Cardiac muscle cell (in vitro differentiated cells and primary cell): Measurements from ENCODE around the gene TNFAIP1. TPM values are rescaled to one million over a fixed set of nuclear protein-coding genes. Genes with fewer than 3 reads are reported as not detected.

Experiments
- DNase-seq, 2 donors: peaks; one replicate each; pipeline versions ENCODE4 v3.0.0 to v3.0.0-alpha.2; 2010 to 2017; ENCODE audit warnings: low read depth in 1 of 2, low spot score in 1 of 2
- H3K27ac ChIP-seq: fragments of 200-600 bp; sonication (generic); 2 replicates; pipeline ENCODE4 v1.5.1; 2016
- H3K27me3 ChIP-seq: fragments of 200-600 bp; sonication (generic); 2 replicates; pipeline ENCODE4 v1.6.0; 2016; ENCODE audit warnings: control low read depth
- H3K36me3 ChIP-seq: fragments of 200-600 bp; sonication (generic); 2 replicates; pipeline ENCODE4 v1.5.1; 2016; ENCODE audit warnings: control low read depth
- H3K4me1 ChIP-seq: fragments of 200-600 bp; sonication (generic); 2 replicates; pipeline ENCODE4 v1.8.1; 2017; ENCODE audit warnings: low read depth, mild to moderate bottlenecking, mixed run types
- H3K4me3 ChIP-seq: fragments of 200-600 bp; sonication (generic); 2 replicates; pipeline ENCODE4 v1.5.1; 2016; ENCODE audit warnings: mild to moderate bottlenecking
- H3K9me3 ChIP-seq: fragments of 200-600 bp; sonication (generic); 2 replicates; pipeline ENCODE4 v1.5.1; 2017; ENCODE audit warnings: low read depth, mild to moderate bottlenecking, control low read depth
- polyA plus RNA-seq: library from polyadenylated mRNA; unstranded; fragments of >200 nt; fragmentation: Nextera tagmentation; extraction: Ambion mirVana; gene quantifications from 2 replicates; pipeline ENCODE4 v1.2.1, GENCODE V29; 2016
- total RNA-seq: library from RNA; depleted of rRNA; stranded (reverse); fragments of >200 nt; gene quantifications from 2 replicates; pipeline ENCODE4 v1.2.3, GENCODE V29; 2016
- TF ChIP-seq, protein P1 (sequence below): IDR thresholded peaks from 2 replicates; pipeline ENCODE4 v1.5.1; 2012; ENCODE audit warnings: low read depth, mild to moderate bottlenecking, low read length

The TNFAIP1 gene
- total and polyA plus RNA-seq, 2 experiments from 2014 or later = 35.7 to 56.5 TPM

GRCh38 chr17:28295677-28296578 is 39.6 kb upstream of the TNFAIP1 start:
- Histone ChIP-seq H3K36me3 (no peaks in the 10 kb centered on the region), H3K4me1 (no peaks in the 10 kb centered on the region), H3K27me3 (no peaks in the 10 kb centered on the region), H3K9me3 (no peaks in the 10 kb centered on the region), H3K4me3 (no peak overlapping the region), H3K27ac (no peak overlapping the region)
- TF ChIP-seq, protein P1, sequence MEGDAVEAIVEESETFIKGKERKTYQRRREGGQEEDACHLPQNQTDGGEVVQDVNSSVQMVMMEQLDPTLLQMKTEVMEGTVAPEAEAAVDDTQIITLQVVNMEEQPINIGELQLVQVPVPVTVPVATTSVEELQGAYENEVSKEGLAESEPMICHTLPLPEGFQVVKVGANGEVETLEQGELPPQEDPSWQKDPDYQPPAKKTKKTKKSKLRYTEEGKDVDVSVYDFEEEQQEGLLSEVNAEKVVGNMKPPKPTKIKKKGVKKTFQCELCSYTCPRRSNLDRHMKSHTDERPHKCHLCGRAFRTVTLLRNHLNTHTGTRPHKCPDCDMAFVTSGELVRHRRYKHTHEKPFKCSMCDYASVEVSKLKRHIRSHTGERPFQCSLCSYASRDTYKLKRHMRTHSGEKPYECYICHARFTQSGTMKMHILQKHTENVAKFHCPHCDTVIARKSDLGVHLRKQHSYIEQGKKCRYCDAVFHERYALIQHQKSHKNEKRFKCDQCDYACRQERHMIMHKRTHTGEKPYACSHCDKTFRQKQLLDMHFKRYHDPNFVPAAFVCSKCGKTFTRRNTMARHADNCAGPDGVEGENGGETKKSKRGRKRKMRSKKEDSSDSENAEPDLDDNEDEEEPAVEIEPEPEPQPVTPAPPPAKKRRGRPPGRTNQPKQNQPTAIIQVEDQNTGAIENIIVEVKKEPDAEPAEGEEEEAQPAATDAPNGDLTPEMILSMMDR = no peak
- no peak for DNase-seq

- H3K27me3 ChIP-seq = no peaks in the 10 kb centered on the region
- H3K9me3 ChIP-seq = no peaks in the 10 kb centered on the region
- no peak overlapping the region for H3K27ac ChIP-seq
- TF ChIP-seq, protein P1 = no peak
- no peak for DNase-seq
- no peak overlapping the region for H3K4me3 ChIP-seq
- no peaks in the 10 kb centered on the region for H3K4me1 ChIP-seq
- no peaks in the 10 kb centered on the region for H3K36me3 ChIP-seq
Measured at GRCh38 chr17:28298449-28298848, 37.1 kb upstream of the TNFAIP1 start.

- TF ChIP-seq, protein P1 = no peak
- DNase-seq = peak in 1 of 2 donors; percentile 6
- Histone ChIP-seq H3K4me3 (no peak overlapping the region), H3K9me3 (no peaks in the 10 kb centered on the region), H3K27ac (no peak overlapping the region), H3K27me3 (no peaks in the 10 kb centered on the region), H3K36me3 (no peaks in the 10 kb centered on the region), H3K4me1 (no peaks in the 10 kb centered on the region)
Measured at GRCh38 chr17:28306954-28307401, 28.6 kb upstream of the TNFAIP1 start.

DNA sequence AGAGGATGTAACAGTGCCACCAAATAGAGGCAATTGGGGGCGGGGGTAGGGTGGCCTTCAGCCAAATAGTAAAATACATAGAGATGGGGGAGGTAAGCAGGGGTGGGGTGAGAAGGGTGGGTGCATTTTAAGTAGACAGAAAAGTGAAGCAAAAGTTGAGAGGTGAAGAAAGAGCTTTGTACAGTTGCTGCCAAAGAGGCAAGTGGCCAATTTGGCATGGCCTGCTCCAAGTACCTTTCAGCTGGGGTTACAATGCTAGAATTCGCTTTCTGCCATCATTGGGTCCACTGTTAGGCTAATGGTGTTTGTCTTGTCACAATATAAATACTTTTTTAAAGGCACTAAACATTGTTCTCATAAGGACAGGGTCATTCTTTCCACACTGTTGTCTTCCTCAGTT is 21.7 kb upstream of the TNFAIP1 start:
- H3K36me3 ChIP-seq = no peaks in the 10 kb centered on the region
- no peak overlapping the region for H3K27ac ChIP-seq
- TF ChIP-seq, protein P1 = no peak
- H3K9me3 ChIP-seq = no peaks in the 10 kb centered on the region
- peaks cover 4% of the 10 kb centered on the region for H3K4me1 ChIP-seq
- H3K27me3 ChIP-seq = no peaks in the 10 kb centered on the region
- H3K4me3 ChIP-seq = no peak overlapping the region
- DNase-seq = no peak

GRCh38 chr17:28315846-28316705 is 19.5 kb upstream of the TNFAIP1 start:
- Histone ChIP-seq H3K4me1 (peaks cover 13% of the 10 kb centered on the region), H3K27ac (no peak overlapping the region), H3K27me3 (no peaks in the 10 kb centered on the region), H3K36me3 (no peaks in the 10 kb centered on the region), H3K4me3 (no peak overlapping the region), H3K9me3 (no peaks in the 10 kb centered on the region)
- TF ChIP-seq, protein P1 = no peak
- DNase-seq = no peak
